ENCODE results near the gene GRN. TPM values are rescaled to one million over a fixed set of nuclear protein-coding genes. Genes with fewer than 3 reads are reported as not detected.
A peak's percentile ranks its signal among the peaks of the same experiment; 100 is the strongest.

The GRN gene
- total and polyA plus RNA-seq, 2 of the 8 experiments (the other 6 are each of a cell fraction or from before 2014, with no cell fraction given): 108 to 387 TPM

- H2AK5ac ChIP-seq (ENCODE audit: low read depth, low read length): no peak overlapping the region
- no peak overlapping the region for H2AFZ ChIP-seq (ENCODE audit: low read length)
- no peak overlapping the region for H3K14ac ChIP-seq (ENCODE audit: insufficient read length)
- no peak overlapping the region for H2BK120ac ChIP-seq (replicated peaks; ENCODE audit: low read depth, low read length)
- peak overlapping the region; percentile 60 for H4K91ac ChIP-seq (replicated peaks; ENCODE audit: insufficient read length, low read length)
- H2BK15ac ChIP-seq (ENCODE audit: low read length): no peak overlapping the region
- ChIA-PET CTCF (ENCODE audit: partially characterized antibody) (interaction anchor here (0.6 to 13.8 kb wide), 20 partner anchors 9 to 503 kb away, joined by 3 to 177 read pairs (median 4); partner anchors contain the start of genes FAM171A2 and ITGA2B), POLR2A (ENCODE audit: partially characterized antibody) (interaction anchor here (1.0 to 2.7 kb wide), 9 partner anchors 9 to 171 kb away, joined by 3 to 10 read pairs (median 4); partner anchors contain the start of gene FAM171A2)
- no peak overlapping the region for H3K4ac ChIP-seq (replicated peaks; ENCODE audit: insufficient read length, low read depth, low read length)
- no peaks in the 10 kb centered on the region for H3K79me2 ChIP-seq (ENCODE audit: control insufficient read depth in 1 of 2, insufficient read depth in 2 of 2, low read length in 2 of 2)
- H4K5ac ChIP-seq (ENCODE audit: insufficient read length, low read depth, low read length): no peak overlapping the region
- H4K20me1 ChIP-seq (replicated peaks in 1 of 2; ENCODE audit: control insufficient read depth in 1 of 2, insufficient read depth in 2 of 2, low read length in 2 of 2): peaks cover 0 to 2% of the 10 kb centered on the region in 2 experiments
- H3K27ac ChIP-seq (ENCODE audit: low read depth, low read length): no peak overlapping the region
- H3K23me2 ChIP-seq (ENCODE audit: low read depth, low read length): peaks cover 5% of the 10 kb centered on the region; the same call in 1 of the 2 replicates
- no peaks in the 10 kb centered on the region for H3K36me3 ChIP-seq (ENCODE audit: control insufficient read depth in 2 of 4, insufficient read depth in 4 of 4, low read length in 3 of 4)
- no peak overlapping the region for H3K56ac ChIP-seq (replicated peaks; ENCODE audit: insufficient read length, low read depth, low read length)
- H3K4me3 ChIP-seq (ENCODE audit: extremely low read depth in 1 of 4, insufficient read depth in 2 of 4, low read depth in 3 of 4, low read length in 4 of 4): peak overlapping the region in 1 of 4 experiments; percentile 44; a peak in 1 of 8 replicates
- H3K4me1 ChIP-seq (replicated peaks in 1 of 4; ENCODE audit: control insufficient read depth in 3 of 4, insufficient read depth in 4 of 4, low read length in 3 of 4): peaks cover 4 to 17% (median 12%) of the 10 kb centered on the region in 4 experiments; a peak in 6 of 7 replicates
- H3K4me2 ChIP-seq (ENCODE audit: insufficient read depth in 1 of 2, low read depth in 2 of 2, low read length in 2 of 2): peak overlapping the region; percentile 45 to 55; a peak in 3 of 4 replicates
- no peaks in the 10 kb centered on the region for H3K79me1 ChIP-seq (ENCODE audit: low read depth, low read length)
- H2BK5ac ChIP-seq (ENCODE audit: low read depth, low read length): peak overlapping the region; percentile 27; the same call in 1 of the 2 replicates
- no peak overlapping the region; the same call in 1 of the 2 replicates for H4K8ac ChIP-seq (ENCODE audit: extremely low read depth, insufficient read depth, low read length)
- no peak for FAIRE-seq
- DNase-seq (ENCODE audit: low read depth in 1 of 2, low spot score in 2 of 2): peak in 1 of 2 experiments; percentile 69
- H2BK12ac ChIP-seq (ENCODE audit: low read depth, low read length): 0 out of 2 replicates have a peak overlapping the region, but pooled peaks have one; percentile 6
- H3K23ac ChIP-seq (ENCODE audit: insufficient read length): no peak overlapping the region
- 76% methylated on average over 21 of the region's 22 CpGs; no CpG with 5 or more reads in 1 of the 2 experiments for WGBS, 2 experiments (ENCODE audit: extremely low coverage in 1 of 2, insufficient coverage in 1 of 2, insufficient read length in 1 of 2, insufficient replicate concordance in 2 of 2, low coverage in 1 of 2, low lambda C conversion rate in 2 of 2, missing lambda C conversion rate in 1 of 2)
- no peaks in the 10 kb centered on the region for H3K9me3 ChIP-seq (ENCODE audit: insufficient read depth in 2 of 2, low read depth in 1 of 2, low read length in 1 of 2)
- no peaks in the 10 kb centered on the region; a peak in 1 of 7 replicates for H3K27me3 ChIP-seq (replicated peaks in 1 of 4; ENCODE audit: control insufficient read depth in 3 of 4, extremely low read depth in 1 of 4, insufficient read depth in 3 of 4, low read length in 3 of 4)
- H3K9ac ChIP-seq (replicated peaks in 1 of 4; ENCODE audit: extremely low read depth in 1 of 4, low read depth in 3 of 4, low read length in 3 of 4): no peak overlapping the region; a peak in 2 of 7 replicates
- peak overlapping the region; percentile 32; the same call in 1 of the 2 replicates for H3K18ac ChIP-seq (ENCODE audit: extremely low read depth, low read length)
- no peak overlapping the region for H2BK20ac ChIP-seq (ENCODE audit: low read length)
- TF ChIP-seq EP300 (IDR thresholded peaks at IDR 0.05; ENCODE audit: borderline replicate concordance in 1 of 2, low read depth in 2 of 2, low read length in 2 of 2) (no peak), JUND (IDR thresholded peaks at IDR 0.05; ENCODE audit: low read length) (no peak), RAD21 (IDR thresholded peaks at IDR 0.05 in 1 of 2, conservative IDR thresholded peaks at IDR 0.05 in 1 of 2; ENCODE audit: low read depth in 2 of 2, low read length in 2 of 2) (no peak), MAX (IDR thresholded peaks at IDR 0.05) (no peak), SIX5 (IDR thresholded peaks at IDR 0.05; ENCODE audit: low read depth, low read length) (no peak), TEAD4 (IDR thresholded peaks at IDR 0.05; ENCODE audit: low read depth, low read length) (no peak), YY1 (IDR thresholded peaks at IDR 0.05; ENCODE audit: low read depth, low read length) (no peak), POLR2AphosphoS5 (IDR thresholded peaks at IDR 0.05; ENCODE audit: low read depth, low read length) (no peak), E2F6 (IDR thresholded peaks at IDR 0.05) (no peak), FOSL1 (IDR thresholded peaks at IDR 0.05; ENCODE audit: insufficient read depth, low read depth, low read length) (no peak)
Observed at GRCh38 chr17:44375196-44376017, 30.3 kb downstream of the GRN start.
